ENCODE results near the gene ARHGEF2. TPM values are rescaled to one million over a fixed set of nuclear protein-coding genes. Genes with fewer than 3 reads are reported as not detected.

ARHGEF2 gene
- total and polyA plus RNA-seq, 9 of the 15 experiments (the other 6 are each of a cell fraction or from before 2014, with no cell fraction given), result 7.1 to 162 (median 62.2) TPM

- TF ChIP-seq NCOR1 (IDR thresholded peaks at IDR 0.05), result no peak
- TF ChIP-seq GMEB1 (CRISPR knock-in tag; IDR thresholded peaks at IDR 0.05), result no peak
- TF ChIP-seq GABPA (tag; conservative IDR thresholded peaks at IDR 0.05; ENCODE audit: low read depth), result peak; percentile 20; the same call in 1 of the 2 replicates
- no peak for TF ChIP-seq PPARD (CRISPR knock-in tag; IDR thresholded peaks at IDR 0.05)
- peak; percentile 88 for TF ChIP-seq HDGF (IDR thresholded peaks at IDR 0.05)
- no peak for TF ChIP-seq CREM (IDR thresholded peaks at IDR 0.05; ENCODE audit: low read depth)
- TF ChIP-seq WHSC1 (IDR thresholded peaks at IDR 0.05; ENCODE audit: low read length), result no peak
- TF ChIP-seq ETV1 (tag; conservative IDR thresholded peaks at IDR 0.05; ENCODE audit: low read depth), result no peak
- no peak for TF ChIP-seq ZNF518B (CRISPR knock-in tag; IDR thresholded peaks at IDR 0.05)
- no peak for TF ChIP-seq KDM1A (IDR thresholded peaks at IDR 0.05)
- 0 out of 2 replicates have a peak, but pooled peaks have one; percentile 21 for TF ChIP-seq SMAD4 (CRISPR knock-in tag; conservative IDR thresholded peaks at IDR 0.05)
- no peak for TF ChIP-seq CREB3L1 (IDR thresholded peaks at IDR 0.05; ENCODE audit: borderline replicate concordance, low read depth)
- TF ChIP-seq IRF9 (tag; IDR thresholded peaks at IDR 0.05), result no peak
- no peak for TF ChIP-seq HMG20B (CRISPR knock-in tag; IDR thresholded peaks at IDR 0.05)
- TF ChIP-seq SMAD2 (IDR thresholded peaks at IDR 0.05; ENCODE audit: low read depth, low read length), result no peak
- TF ChIP-seq ZNF766 (CRISPR knock-in tag; conservative IDR thresholded peaks at IDR 0.05), result no peak
- TF ChIP-seq ZNF324 (CRISPR knock-in tag; IDR thresholded peaks at IDR 0.05), result no peak
- TF ChIP-seq TBL1XR1 (IDR thresholded peaks at IDR 0.05; ENCODE audit: low read length in 2 of 2), result peak in 1 of 2 experiments; percentile 47; a peak in 1 of 4 replicates
- TF ChIP-seq ZNF589 (CRISPR knock-in tag; IDR thresholded peaks at IDR 0.05; ENCODE audit: low read depth), result 0 out of 2 replicates have a peak, but pooled peaks have one; percentile 48
- 0 out of 4 replicates have a peak, but pooled peaks of 1 of the 2 experiments have one; percentile 17 for TF ChIP-seq FOXK2 (conservative IDR thresholded peaks at IDR 0.05 in 1 of 2, IDR thresholded peaks at IDR 0.05 in 1 of 2; ENCODE audit: low read depth in 2 of 2)
- no peak for TF ChIP-seq ZNF586 (CRISPR knock-in tag; conservative IDR thresholded peaks at IDR 0.05)
- TF ChIP-seq DPF2 (IDR thresholded peaks at IDR 0.05), result peak; percentile 28; the same call in 1 of the 2 replicates
Observed at GRCh38 chr1:155979597-155980343, 1.4 kb upstream of the ARHGEF2 start (continued).

Measured in K562 (cell line).